Stimulated activated CD8-positive, alpha-beta memory T cell treated with anti-CD3 and anti-CD28 coated beads, Interleukin-12 subunit alpha, Interleukin-12 subunit beta, amount 100 ng/mL, for 24 hours (primary cell): Measurements from ENCODE around the gene MTX1.
"Not testable (repeated sequence)": the region's sequence is repeated elsewhere in the genome, so short reads cannot be mapped to it uniquely, and the experiment has no call there.

Experiments
- DNase-seq: peaks from one replicate; pipeline ENCODE4 v3.0.0-alpha.2; 2020; ENCODE audit errors: extremely low read depth

The MTX1 gene

DNA sequence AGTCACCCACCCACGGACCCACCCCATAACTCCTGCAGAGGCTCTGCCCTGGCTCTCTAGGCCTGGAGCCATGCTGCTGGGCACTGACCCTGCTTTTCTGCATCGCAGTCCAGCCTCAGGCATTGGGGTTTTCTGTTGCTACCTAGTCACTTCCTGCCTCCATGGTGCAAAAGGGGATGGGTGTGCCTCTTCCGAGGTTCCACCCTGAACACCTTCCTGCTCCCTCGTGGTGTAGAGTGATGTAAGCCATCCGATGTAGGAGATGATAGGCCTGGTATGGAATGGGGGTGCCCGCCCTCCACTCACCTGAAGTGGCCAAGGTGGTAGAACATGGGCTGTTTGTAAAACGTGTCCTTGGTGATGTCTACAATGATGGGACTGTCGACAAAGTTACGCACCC is 26.9 kb downstream of the MTX1 start:
- DNase-seq: not testable (repeated sequence)

DNA sequence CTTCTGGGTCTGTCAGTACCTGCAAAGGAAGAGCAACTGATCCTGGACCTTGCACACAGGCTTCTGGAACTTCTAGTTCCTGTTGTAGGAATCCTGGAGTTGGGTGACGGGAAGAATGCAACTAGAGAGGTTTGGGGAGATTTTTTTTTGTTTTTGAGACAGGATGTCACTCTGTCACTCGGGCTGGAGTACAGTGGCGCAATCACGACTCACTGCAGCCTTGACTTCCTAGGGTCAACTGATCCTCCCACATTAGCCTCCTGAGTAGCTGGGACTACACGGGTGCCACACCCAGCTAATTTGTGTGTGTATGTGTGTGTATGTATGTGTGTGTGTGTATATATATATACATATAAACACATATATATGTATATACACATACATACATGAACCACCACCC is 28.0 kb downstream of the MTX1 start:
- DNase-seq: no peak

DNA sequence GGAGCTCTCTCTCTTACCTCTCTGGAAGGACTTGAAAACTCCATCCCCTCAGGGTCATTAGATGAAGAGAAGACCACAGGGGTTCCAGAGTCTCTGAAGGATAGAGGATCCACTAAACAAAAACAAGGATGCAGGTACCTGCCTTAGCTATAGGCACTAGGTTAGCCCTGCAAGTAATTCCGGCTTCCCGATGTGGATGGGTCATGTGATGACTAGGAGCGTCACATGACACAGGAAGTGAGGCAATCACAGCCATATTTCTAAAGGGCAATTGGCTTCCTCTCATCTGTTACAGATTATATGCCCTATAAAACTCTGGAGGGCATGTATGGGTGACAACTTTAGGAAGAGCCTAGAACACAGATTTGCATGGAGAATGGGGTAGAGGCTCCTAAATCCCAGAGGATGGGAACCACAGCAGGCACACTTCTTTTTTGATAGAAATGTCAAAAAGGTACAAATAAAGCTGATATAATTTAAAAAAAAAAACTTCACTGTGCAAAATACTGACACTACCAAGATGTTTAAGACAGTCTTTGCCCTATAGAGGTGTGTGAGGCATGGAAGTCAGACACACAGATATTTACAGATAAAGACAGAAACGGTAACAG is 32.7 kb downstream of the MTX1 start:
- DNase-seq: no peak

DNA sequence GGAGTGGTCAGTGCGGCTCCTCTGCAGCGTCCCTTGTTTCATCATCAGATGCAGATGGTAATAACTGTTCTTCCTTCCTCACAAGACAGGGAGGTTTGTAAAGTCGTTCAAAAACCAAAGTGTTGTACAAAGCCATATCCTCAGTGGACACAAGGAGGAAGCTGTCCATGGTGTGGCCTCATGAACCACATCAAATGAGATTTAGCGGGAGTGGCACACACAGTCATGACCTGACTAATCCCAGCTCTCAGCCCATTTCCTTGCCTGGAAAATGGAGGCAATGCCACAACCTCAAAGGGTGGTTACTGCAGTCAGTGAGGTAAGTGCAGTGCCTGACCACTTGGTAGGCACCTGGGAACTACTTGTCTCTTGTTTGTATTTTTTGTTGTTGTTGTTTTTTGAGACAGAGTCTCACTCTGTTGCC is 33.4 kb downstream of the MTX1 start:
- no peak for DNase-seq

DNA sequence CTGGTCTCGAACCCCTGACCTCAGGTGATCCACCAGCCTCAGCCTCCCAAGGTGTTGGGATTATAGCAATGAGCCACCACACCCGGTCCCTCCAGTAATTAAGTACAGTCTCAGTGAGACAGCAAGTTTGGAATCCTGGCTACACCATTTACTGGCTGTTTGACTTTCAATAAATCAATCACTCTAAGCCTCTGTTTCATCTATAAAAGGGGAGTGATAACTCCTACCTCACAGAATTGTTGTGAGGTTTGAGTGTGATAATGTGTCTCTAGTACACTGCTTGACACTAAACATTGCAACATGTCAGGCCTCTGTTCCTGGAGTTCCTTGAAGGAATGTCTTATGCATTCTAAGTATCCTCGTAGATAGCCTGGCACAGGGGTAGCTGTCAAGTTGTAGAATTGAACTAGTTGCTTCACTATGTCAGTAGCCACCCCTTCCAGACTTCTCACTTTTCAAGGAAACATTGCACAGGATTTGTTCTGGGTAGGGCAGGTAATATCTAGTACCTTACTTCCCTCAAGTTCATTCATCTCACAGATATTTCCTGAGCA is 34.4 kb downstream of the MTX1 start:
- no peak for DNase-seq

DNA sequence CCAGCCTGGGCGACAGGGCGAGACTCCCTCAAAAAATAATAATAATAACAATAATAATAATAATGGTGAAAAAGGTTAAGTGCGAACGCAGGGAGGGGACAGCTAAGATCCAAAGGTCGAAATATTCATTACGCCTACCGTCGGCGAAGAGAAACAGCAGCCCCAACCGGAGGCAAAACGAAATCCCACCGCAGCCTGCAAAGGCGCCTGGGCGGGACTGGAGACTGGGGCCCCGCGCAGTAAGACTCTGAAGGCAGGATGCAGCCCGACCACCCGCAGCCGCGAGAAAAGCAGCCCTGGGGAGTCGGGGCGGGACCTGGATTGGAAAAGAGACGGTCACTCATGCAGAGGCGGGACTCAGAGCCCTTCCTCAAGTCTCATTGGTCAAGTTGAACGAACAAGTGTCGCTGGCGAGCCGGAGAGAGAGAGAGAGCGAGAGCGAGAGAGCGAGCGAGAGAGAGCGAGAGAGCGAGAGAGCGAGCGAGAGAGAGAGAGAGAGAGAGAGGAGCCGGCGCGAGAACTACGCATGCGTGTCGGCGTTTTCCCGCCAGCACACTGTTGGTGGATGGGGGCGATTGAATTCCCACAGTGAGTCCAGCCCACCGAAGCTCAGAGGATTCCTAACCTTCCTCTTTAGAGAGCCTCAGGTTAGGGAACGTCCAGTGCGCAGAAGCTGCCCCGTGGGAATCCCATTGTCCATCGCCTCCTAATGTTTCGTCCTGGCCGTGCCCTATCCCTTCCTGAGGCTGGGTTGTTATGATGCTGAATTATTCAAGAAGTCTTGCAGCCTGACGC is 36.1 kb downstream of the MTX1 start:
- peak; percentile 90 for DNase-seq

DNA sequence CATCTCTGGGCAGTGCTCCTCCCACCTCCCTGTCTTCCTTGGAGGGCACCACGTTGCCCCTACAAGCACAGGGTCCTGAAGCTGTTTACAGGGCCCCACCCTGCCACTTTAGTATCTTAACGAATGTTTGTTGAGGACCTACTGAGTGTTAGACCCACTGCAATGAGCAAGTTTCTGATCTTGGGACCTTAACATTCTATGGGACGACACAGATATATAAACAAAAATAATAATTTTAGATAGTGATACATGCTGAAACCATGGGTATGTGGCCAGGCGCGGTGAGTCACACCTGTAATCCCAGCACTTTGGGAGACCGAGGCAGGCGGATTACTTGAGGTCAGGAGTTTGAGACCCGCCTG is 36.6 kb downstream of the MTX1 start:
- no peak for DNase-seq

DNA sequence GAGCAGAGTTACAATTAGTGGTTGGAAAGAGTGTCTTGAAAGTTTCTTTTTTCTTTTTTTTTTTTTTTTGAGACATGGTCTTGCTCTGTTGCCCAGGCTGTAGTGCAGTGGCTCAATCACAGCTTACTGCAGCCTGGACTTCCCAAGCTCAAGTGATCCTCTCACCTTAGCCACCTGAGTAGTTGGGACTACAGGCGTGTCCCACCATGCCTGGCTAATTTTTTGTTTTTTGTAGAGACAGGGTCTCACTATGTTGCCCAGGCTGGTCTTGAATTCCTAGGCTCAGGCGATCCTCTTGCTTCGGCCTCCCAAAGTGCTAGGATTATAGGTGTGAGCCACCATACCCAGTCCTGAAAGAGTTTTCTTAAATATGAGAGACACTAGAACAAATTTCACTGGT is 38.3 kb downstream of the MTX1 start:
- DNase-seq: not testable (repeated sequence)

DNA sequence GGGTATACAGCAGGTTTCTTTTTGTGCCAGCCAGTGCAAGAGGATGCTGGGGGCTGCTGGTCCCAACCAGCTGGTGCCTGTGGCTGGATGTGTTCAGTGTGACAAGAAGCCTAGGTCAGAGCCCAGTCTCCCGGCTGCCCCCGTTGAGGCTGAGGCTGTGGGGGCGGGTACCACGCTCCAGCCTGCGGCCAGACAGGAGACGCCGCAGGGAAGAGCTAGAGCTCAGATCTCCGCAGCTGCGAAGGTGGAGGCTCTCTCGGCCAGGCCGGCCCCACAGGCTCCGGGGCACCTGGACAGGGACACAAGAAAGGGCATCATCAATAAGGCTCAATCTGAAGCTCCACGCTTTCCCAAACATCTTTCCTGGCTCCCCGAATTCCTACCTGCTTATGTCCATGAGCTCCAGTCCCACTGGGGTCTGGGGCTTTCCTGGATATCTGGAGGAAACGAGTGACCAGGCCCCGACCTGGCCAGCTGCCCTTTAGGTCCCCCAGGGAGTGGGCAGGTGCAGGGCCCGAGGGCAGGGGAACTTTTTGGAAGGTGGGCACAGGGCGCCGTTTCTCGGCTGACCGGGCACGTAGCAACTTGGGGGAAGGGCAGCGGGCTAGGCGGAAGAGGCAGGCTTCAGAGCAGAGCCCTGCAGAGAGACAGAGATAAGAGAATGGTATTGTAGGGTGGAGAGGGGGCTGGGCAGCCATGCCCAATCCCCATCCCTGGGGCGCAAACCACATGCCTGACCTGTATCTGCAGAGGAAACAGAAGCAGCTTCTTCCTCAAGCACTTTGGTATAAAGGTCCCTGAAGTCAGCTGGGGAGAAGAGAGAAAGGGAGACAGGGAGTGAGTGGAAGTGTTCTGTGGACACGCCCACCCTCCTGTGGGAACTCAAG is 39.4 kb downstream of the MTX1 start:
- no peak for DNase-seq

DNA sequence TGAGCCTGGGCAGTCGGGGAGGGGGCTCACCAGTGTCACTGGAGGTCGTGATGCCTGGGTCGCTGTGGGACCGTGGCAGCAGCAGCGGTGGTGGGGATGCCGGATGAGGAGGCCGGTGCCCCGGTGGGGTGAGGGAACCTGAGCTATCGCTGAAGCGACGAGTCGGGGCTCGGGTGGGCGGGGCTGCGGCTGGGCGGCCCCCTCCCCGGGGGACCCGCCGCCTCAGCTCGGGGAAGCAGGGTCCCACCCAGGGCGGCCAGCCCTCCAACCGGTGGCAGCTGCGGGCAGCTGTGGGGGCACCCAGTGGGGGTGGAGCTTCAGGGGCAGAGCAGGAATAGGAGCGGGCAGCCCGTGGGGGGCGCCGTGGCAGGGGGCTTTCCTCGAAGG is 41.7 kb downstream of the MTX1 start:
- no peak for DNase-seq

DNA sequence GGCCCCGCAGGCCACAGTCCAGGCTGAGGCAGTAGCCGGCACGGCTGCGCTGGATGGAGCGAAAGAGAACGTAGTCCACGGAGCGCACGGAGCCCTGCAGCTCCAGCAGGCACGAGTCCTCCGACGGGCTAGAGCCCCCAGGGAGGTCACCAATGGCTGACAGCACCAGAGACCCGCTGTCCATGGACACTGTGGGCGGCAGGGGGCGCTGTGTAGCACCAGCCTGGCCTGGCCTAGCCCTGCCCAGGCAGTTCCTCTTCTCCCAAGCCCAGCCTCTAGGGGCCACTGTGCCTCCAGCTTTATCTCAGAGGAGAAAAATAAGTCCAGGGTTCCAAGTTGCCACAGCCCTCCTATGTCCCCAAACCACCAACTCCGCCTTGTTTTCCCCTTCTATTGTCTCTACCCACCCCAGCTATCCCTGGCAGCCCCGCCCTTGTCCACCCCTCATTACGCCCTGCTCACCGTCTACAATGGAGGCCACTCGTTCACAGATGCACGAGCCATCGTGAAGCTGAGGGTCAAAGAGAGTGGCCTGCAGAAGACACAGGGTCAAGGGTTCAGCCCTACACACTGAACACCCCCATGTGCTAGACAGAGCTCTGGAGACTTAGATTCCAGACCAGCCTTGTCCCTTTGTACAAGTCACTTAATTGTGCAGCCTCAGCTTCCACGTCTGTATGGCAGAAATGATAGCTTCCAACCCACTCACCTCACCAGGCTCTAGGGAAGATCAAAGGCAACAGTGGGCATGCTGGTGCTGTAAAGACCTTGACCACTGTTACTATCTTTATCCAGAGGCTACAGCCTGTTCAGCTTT is 42.3 kb downstream of the MTX1 start:
- DNase-seq: peak; percentile 92

DNA sequence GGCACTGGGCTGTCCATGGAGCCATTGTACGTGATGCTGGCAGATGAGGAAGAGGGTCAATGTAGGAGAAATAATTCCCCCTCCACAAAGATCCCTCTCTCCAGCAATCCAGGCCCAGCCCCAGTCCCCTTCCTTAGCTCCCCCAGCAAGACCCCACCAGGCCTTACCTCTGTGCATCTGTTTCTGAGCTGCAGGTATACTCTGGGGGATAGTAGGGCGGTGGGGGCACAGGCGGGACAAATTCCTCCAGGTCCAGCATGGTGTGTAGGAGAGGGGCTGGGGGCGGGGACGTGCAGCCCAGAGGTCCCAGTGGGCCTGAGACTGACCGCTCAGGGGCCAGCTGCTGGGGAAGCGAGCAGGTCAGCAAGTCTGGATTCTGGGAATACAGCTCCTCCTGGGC is 43.1 kb downstream of the MTX1 start:
- DNase-seq: no peak

DNA sequence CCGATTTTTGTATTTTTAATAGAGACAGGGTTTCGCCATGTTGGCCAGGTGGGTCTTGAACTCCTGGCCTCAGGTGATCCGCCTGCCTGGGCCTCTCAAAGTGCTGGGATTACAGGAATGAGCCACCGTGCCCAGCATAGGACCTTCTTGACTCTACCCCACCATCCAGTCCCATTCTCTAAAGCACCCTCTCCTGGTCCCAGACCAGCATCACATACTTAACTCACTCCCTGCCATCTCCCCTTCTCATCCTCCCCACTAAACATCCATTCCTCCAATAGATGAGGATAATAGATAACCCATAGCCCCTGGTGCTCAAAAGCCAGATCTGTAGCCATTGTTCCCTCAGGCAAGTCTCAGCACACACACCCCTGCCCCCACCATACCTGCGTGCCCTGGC is 44.7 kb downstream of the MTX1 start:
- DNase-seq: no peak

DNA sequence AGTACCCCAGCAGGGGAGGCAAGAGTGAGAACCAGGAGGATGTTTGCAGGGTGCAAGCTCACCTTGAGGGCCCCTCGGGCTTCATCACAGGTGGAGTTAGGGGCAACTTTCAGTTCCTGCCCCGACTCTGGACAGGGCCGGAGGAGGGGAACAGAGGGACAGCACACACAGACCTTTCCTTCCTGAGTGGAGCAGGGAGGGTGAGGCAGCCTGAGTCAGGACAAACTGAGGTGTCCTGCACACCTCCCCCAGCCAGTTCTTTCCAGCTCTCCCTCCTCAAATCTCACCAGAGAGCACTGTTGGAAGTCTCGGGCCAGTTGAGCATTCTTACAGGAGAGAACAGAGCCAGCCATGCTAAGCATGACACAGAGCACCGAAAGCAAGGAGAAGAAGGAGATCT is 45.3 kb downstream of the MTX1 start:
- no peak for DNase-seq

DNA sequence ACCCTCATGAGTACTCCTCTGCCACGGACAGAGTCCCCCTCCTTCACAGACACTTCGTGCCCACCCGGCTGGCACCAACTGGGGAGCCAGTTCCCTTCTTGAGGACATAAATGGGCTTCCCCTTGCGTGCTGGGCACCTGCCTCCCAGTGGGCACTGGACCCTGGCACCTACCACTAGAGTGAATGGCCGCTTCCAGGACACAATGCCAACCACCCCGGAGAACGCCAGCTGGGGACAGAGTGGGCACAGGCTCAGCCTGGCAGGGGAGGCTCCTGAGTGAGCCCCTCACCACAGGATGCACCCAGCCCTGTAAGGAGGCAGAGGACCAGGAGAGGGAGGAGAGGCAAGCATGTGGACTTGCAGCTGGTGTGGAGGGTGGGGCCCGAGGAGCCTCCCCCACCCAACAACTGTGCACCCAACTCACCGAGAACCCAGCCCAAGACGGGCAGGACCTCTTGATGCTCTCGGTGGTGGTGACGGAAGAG is 45.8 kb downstream of the MTX1 start:
- no peak for DNase-seq

DNA sequence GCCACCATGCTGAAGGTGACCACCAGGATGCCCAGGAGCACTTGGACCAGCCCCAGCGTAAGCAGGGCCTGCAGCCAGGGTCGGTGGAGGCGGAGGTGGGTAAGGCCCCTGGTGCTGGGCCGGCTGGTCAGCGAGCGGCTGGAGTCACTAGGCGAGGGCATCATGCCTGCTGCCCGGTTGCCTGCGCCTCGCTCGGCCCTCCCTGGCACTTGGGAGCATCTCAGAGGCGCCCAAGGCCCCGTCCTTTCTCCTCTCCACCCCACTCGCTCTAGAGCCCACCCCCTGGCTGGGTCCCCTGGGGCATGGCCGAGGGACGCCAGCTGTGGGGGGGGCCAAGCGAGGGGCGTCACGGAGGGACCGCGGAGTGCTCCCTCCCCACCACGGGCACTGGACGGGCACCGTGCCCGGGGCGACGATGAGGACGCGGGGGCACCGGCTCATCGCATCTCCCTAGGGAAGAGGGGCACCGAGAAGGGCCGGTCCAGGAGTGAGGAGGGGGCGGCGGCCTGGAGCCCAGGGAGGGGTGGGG is 46.3 kb downstream of the MTX1 start:
- no peak for DNase-seq

DNA sequence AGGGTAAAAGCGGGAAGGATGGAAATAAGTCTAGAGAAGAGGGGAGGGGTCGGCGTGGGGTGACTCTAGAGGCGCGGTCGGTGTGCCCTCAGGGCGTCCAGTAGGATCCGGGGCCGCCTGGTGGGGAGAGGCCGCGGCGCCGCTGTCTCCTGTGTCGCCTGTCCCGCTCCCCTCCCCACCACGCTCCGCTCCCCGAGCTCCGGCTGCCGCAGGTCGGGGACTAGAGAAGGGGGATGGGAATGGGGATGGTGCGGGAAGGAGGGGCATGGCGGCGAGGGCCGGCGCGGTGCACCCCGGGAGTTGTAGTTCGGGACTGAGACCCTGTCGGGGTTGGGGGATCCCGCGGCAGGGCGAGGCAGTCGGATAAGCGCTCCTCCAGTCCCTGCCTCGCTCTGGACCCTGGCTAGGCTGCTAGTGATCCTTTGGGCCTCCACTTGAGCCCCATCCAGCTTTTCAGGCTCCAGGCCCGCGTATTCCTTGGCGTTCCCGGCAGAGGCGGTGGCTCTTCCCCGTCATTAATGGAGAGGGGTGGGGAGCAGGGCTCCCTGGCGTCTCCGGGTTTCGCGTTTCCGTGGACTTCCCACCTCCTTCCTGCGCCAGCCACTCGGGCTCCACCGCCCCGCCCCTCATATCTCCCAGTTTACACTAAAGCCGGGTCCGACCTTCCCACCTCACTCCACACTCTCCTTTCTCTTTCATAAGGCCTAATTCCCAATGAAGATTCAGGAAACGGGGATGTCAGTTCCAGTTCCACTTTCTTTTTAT is 46.9 kb downstream of the MTX1 start, which contains the start of gene ENTREP3:
TSS of gene ENTREP3 (minus strand) at position 241 of the 765 bp plus-strand sequence. CDS start 606 bp downstream, outside the sequence.
- DNase-seq: peak; percentile 49

DNA sequence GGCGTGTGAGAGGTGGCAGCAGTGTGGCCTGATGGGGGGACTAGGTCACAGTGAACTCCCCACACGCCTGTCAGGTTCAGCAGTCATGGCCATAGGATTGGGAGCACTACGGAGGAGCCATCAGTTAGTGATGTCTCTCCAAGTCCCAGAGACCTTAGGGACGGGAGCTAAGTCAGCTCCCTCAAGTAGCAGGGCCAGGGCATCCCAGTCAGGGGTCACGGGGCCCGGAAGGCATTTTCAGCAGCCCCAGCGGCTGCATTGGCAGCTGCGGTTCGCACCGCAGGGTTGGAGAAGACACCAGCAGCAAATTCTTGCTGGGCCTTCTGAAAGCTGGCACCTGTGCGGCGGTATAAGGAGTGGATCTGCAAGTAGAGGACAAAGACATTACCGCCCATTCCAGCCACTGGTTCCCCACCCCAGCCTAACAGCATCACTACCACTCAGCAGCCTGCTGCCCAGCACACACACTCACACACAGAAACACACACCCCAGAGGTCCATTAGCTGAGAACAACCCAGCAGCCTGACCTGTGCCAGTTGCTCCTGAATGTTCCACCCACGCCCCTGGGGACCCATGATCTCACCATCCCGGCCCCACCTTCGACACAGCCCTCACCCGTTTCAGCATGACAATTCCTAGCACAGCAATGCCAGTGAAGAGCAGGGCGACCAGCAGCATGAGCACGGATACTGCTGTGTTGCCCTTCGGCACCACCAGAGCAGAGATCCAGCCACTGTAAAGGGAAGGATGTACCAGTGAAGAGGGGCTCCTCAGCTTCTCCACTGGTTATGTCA is 47.8 kb downstream of the MTX1 start:
- no peak for DNase-seq

DNA sequence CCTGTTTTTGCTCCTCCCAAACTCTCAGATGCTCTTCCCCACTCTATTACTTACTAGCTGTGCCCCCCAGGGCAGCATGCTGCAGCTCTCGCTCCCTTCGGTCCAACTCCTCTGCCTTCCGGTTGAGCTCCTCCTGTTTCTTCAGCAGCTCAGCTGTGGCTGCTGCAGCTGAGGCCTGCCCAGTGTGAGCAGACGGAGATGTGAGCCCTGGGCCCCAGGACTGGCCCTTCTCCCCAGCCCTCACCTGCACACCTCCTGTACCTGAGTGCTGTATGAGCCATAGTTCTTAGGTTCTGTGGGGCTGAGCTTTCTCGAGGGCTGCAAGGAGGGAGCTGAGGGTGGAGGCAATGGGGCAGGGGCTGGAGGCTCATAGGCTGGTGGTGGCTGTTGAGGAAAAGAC is 51.8 kb downstream of the MTX1 start:
- DNase-seq: no peak
